ENCODE measurements around the gene ATXN7.

DNA sequence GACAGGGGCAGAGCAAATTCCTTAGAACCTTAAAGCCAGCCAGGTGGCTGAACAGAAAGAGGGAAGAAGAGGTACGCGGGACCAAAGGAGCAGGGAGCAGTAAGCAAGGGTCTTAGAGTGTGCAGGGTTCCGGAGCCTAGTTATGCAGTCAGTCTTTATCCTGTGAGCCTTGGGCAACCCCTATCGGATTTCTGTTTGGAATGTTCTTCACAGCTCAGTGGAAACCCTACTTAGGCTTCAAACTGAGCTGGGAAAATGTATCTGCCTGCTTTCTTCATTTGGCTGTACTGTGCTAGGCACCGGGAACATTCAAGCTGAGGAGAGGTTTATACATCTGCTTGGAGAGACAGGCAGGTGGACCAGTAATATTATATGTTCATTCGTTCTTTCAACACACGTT is 122.5 kb downstream of the ATXN7 start:
- no peak for TF ChIP-seq CTCF (IDR thresholded peaks at IDR 0.05)
- no peak for TF ChIP-seq POLR2A (IDR thresholded peaks at IDR 0.05)
